PC-3 (cell line): ENCODE results near the gene NMRAL1. TPM values are rescaled to one million over a fixed set of nuclear protein-coding genes. Genes with fewer than 3 reads are reported as not detected.
A peak's percentile ranks its signal among the peaks of the same experiment; 100 is the strongest.

Experiments used
- ATAC-seq: fragments of 200-7000 bp; cut with Tn5 transposase; 2 replicates; pipeline ENCODE4 v1.9.1; 2020; ENCODE audit warnings: mild to moderate bottlenecking, moderate library complexity
- BruUV-seq: library from RNA; stranded (reverse); fragments of 400-500 nt; replicated peaks from 2 replicates; lab custom pipeline; 2021; lab: Mats Ljungman, UMichigan
- CTCF ChIA-PET: fragments of 300-600 bp; sonication (Branson Sonifier 250); formaldehyde crosslinking; loops from one replicate; lab custom pipeline; 2022; ENCODE audit warnings: antibody characterized with exemption; lab: Charles Lee
- POLR2A ChIA-PET: fragments of 300-600 bp; sonication (Branson Sonifier 250); formaldehyde crosslinking; loops from one replicate; lab custom pipeline; 2022; ENCODE audit warnings: antibody characterized with exemption; ENCODE audit not compliant: unreplicated experiment; lab: Charles Lee
- DNase-seq: peaks from one replicate; pipeline ENCODE4 v3.0.0-alpha.2; 2015
- H2AFZ ChIP-seq: fragments of 300-600 bp; sonication (generic); 2 replicates; pipeline ENCODE4 v1.6.0; 2016; ENCODE audit warnings: antibody characterized with exemption, low read length
- H3F3A ChIP-seq: fragments of 300-600 bp; sonication (generic); one replicate; pipeline ENCODE4 v1.6.0; 2017; ENCODE audit warnings: antibody characterized with exemption, low read length, control low read depth, mild to moderate bottlenecking; ENCODE audit not compliant: unreplicated experiment
- H3K27ac ChIP-seq: fragments of 300-600 bp; sonication (generic); 2 replicates; pipeline ENCODE4 v1.5.1; 2016; ENCODE audit warnings: mild to moderate bottlenecking, low read length
- H3K27me3 ChIP-seq: fragments of 300-600 bp; sonication (generic); 2 replicates; pipeline ENCODE4 v1.6.1; 2016; ENCODE audit warnings: low read length, mixed read lengths
- H3K36me3 ChIP-seq: fragments of 300-600 bp; sonication (generic); 2 replicates; pipeline ENCODE4 v1.6.1; 2016; ENCODE audit warnings: low read depth, mixed run types, low read length, mixed read lengths
- H3K4me1 ChIP-seq: fragments of 300-600 bp; sonication (generic); 2 replicates; pipeline ENCODE4 v1.5.1; 2016; ENCODE audit warnings: low read length; ENCODE audit not compliant: insufficient read depth
- H3K4me2 ChIP-seq: fragments of 300-600 bp; sonication (generic); 2 replicates; pipeline ENCODE4 v1.6.0; 2016; ENCODE audit warnings: low read length
- H3K4me3 ChIP-seq: fragments of 300-600 bp; sonication (generic); 2 replicates; pipeline ENCODE4 v1.5.1; 2016; ENCODE audit warnings: mild to moderate bottlenecking, low read length, mixed read lengths
- H3K79me2 ChIP-seq: fragments of 300-600 bp; sonication (generic); 2 replicates; pipeline ENCODE4 v1.6.1; 2017; ENCODE audit warnings: low read length, mixed read lengths
- H3K9ac ChIP-seq: fragments of 300-600 bp; sonication (generic); 2 replicates; pipeline ENCODE4 v1.6.0; 2016; ENCODE audit warnings: mild to moderate bottlenecking, low read length
- H3K9me2 ChIP-seq: fragments of 300-600 bp; sonication (generic); replicated peaks from 2 replicates; pipeline ENCODE4 v1.6.1; 2016; ENCODE audit warnings: mixed run types, low read length, mixed read lengths
- H3K9me3 ChIP-seq: fragments of 300-600 bp; sonication (generic); 2 replicates; pipeline ENCODE4 v1.6.1; 2016; ENCODE audit warnings: low read length, mixed read lengths
- H4K20me1 ChIP-seq: fragments of 300-600 bp; sonication (generic); 2 replicates; pipeline ENCODE4 v1.6.1; 2016; ENCODE audit warnings: low read length, mixed read lengths
- EZH2 ChIP-seq: fragments of 300-600 bp; sonication (generic); IDR thresholded peaks from one replicate; pipeline ENCODE4 v1.6.1; 2017; ENCODE audit warnings: antibody characterized with exemption, mild to moderate bottlenecking, low read length; ENCODE audit not compliant: unreplicated experiment
- EZH2phosphoT487 ChIP-seq: fragments of 300-600 bp; sonication (generic); IDR thresholded peaks from 2 replicates; pipeline ENCODE4 v1.6.1; 2018; ENCODE audit warnings: mild to moderate bottlenecking, antibody characterized with exemption, low read length, borderline replicate concordance
- intact Hi-C: fragments of 100-400 bp; cut with micrococcal nuclease; formaldehyde crosslinking; loops from 2 replicates; pipeline ENCODE4 v1.9.0; 2023
- total RNA-seq: library from RNA; depleted of rRNA; stranded (reverse); fragments of >200 nt; gene quantifications from 2 replicates; pipeline ENCODE4 v1.2.3, GENCODE V29; 2014
- TF ChIP-seq, protein P1 (sequence below): fragments of 300-600 bp; sonication (generic); conservative IDR thresholded peaks from 2 replicates; pipeline ENCODE4 v1.5.1; 2017; ENCODE audit warnings: antibody characterized with exemption, low read depth, mild to moderate bottlenecking, low read length

NMRAL1 gene
- total RNA-seq, 1 experiment from 2014 or later: 92.6 TPM

- CTCF ChIA-PET: no interaction called here
These were observed 48.3 kb downstream of the NMRAL1 start for GRCh38 chr16:4426021-4426684.

DNA sequence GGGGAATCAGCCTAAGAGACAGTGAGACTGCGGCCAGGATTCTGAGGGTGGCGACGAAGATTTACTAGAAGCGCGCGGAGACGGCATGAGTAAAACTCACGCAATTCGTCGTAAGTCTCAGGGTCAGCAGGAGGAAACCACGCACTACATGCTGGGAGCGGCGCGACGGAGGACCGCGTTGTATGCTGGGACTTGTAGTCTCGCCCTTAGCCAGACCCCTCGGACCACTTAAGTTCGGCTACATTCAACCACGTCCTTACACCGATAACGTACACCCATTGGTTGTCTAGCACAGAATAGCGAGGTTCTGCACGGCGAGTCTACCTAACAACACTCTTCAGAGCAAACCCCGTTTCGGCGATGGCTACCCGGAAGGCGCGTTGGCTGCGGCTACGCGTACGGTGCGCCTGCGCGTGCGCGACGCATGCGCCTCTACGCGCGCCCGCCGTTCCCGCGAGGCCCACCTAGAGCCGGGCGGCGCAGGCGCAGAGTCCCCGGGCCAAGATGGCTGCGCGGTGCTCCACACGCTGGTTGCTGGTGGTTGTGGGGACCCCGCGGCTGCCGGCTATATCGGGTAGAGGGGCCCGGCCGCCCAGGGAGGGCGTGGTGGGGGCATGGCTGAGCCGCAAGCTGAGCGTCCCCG, 48.9 kb downstream of the NMRAL1 start, which contains the start of gene DNAJA3:
TSS of gene DNAJA3 (plus strand) at position 491 of the 643 bp plus-strand sequence. CDS start at position 505, 14 bp downstream.
- peak; percentile 86 for DNase-seq
- peak within 1 kb of the TSS; percentile 79 for H3K27ac ChIP-seq
- BruUV-seq: no TSS peak

More at GRCh38 chr16:4426021-4426684, 48.3 kb downstream of the NMRAL1 start:
- Histone ChIP-seq H3K9me2 (no peaks in the 10 kb centered on the region), H3K79me2 (peaks cover 47% of the 10 kb centered on the region), H2AFZ (peak overlapping the region; percentile 90), H4K20me1 (no peaks in the 10 kb centered on the region), H3K9ac (peak overlapping the region; percentile 98), H3K9me3 (no peaks in the 10 kb centered on the region), H3F3A (no peaks in the 10 kb centered on the region), H3K4me2 (peak overlapping the region; percentile 98), H3K4me3 (peak overlapping the region; percentile 97), H3K36me3 (0 out of 2 replicates have a peak, but pooled peaks cover 4% of the 10 kb centered on the region), H3K27ac (peak overlapping the region; percentile 79), H3K4me1 (peaks cover 19% of the 10 kb centered on the region; the same call in 1 of the 2 replicates), H3K27me3 (no peaks in the 10 kb centered on the region)
- peak; percentile 23 for ATAC-seq
- no peak for TF ChIP-seq EZH2phosphoT487
- no peak for TF ChIP-seq EZH2
- TF ChIP-seq, protein P1, sequence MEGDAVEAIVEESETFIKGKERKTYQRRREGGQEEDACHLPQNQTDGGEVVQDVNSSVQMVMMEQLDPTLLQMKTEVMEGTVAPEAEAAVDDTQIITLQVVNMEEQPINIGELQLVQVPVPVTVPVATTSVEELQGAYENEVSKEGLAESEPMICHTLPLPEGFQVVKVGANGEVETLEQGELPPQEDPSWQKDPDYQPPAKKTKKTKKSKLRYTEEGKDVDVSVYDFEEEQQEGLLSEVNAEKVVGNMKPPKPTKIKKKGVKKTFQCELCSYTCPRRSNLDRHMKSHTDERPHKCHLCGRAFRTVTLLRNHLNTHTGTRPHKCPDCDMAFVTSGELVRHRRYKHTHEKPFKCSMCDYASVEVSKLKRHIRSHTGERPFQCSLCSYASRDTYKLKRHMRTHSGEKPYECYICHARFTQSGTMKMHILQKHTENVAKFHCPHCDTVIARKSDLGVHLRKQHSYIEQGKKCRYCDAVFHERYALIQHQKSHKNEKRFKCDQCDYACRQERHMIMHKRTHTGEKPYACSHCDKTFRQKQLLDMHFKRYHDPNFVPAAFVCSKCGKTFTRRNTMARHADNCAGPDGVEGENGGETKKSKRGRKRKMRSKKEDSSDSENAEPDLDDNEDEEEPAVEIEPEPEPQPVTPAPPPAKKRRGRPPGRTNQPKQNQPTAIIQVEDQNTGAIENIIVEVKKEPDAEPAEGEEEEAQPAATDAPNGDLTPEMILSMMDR: no peak
- intact Hi-C loops: no loop called here
- POLR2A ChIA-PET: no interaction called here
- BruUV-seq: TSS peak; percentile 66
- DNase-seq: no peak

More for the DNA sequence above, 48.9 kb downstream of the NMRAL1 start, which contains the start of gene DNAJA3:
- ATAC-seq: peak; percentile 90
- ChIA-PET POLR2A (no interaction called here), CTCF (no interaction called here)
- peak within 1 kb of the TSS; percentile 98 for H3K4me2 ChIP-seq
- H2AFZ ChIP-seq: peak within 1 kb of the TSS; percentile 90
- TF ChIP-seq EZH2 (no peak), EZH2phosphoT487 (no peak)
- TF ChIP-seq, protein P1: no peak
- H3K27me3 ChIP-seq: no peaks in the 10 kb centered on the region
- no peaks in the 10 kb centered on the region for H3K9me3 ChIP-seq
- H3K4me3 ChIP-seq: peak within 1 kb of the TSS; percentile 97
- no peaks in the 10 kb centered on the region for H4K20me1 ChIP-seq
- H3F3A ChIP-seq: no peaks in the 10 kb centered on the region
- no peaks in the 10 kb centered on the region for H3K9me2 ChIP-seq
- no peaks in the 10 kb centered on the region for H3K36me3 ChIP-seq
- peak within 1 kb of the TSS; percentile 98 for H3K9ac ChIP-seq
- peaks cover 19% of the 10 kb centered on the region; the same call in 1 of the 2 replicates for H3K4me1 ChIP-seq
- intact Hi-C loops: no loop called here
- H3K79me2 ChIP-seq: peaks cover 41% of the 10 kb centered on the region
